Kidney glomerular epithelial cell (primary cell): ENCODE results near the gene STAT2.

Experiments
- DNase-seq: peaks from one replicate; lab custom pipeline; 2025; lab: John Stamatoyannopoulos, UW

STAT2 gene

DNA sequence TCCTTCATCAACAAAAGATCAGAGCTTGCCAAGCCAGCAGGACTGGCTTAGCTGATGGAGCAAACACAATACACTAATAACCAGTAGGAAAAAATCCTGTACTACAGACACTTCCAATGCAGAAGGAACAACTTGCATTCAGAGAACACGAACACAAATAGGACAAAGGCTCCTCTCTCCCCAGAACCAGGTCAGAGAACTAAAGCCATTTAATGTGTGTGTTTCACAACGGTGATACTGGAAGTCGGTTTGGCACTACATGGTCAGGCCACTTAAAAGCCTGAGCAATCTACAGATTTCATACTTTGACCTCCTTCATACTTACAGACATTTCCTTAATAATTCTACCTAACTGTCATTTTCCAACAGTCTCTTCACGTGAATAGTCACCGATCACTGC is 66.1 kb downstream of the STAT2 start:
- no peak for DNase-seq
